ENCODE results near the gene NECAB2.

Gene NECAB2

DNA sequence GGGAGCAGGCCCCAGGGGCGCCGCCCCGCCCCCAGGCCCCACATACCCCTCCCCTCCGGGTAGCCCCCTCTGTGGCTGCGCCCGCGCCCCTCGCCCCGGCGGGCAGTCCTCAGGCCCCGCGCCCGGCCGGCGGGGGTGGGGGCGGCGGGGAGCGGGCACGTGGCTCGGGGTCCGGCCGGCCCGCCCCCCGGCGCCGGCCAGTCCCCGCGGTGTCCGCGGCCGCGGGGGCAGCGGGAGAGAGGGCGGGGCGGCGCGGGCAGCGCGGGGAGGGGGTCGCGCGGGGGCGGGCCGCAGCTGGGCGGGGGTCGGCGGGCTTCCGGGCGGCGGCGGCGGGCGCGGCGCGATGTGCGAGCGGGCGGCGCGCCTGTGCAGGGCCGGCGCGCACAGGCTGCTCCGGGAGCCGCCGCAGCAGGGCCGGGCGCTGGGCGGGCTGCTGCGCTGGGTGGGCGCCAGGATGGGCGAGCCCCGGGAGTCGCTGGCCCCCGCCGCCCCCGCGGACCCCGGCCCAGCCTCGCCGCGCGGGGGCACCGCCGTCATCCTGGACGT is 335 bp downstream of the NECAB2 start:
- no peak for DNase-seq

DNA sequence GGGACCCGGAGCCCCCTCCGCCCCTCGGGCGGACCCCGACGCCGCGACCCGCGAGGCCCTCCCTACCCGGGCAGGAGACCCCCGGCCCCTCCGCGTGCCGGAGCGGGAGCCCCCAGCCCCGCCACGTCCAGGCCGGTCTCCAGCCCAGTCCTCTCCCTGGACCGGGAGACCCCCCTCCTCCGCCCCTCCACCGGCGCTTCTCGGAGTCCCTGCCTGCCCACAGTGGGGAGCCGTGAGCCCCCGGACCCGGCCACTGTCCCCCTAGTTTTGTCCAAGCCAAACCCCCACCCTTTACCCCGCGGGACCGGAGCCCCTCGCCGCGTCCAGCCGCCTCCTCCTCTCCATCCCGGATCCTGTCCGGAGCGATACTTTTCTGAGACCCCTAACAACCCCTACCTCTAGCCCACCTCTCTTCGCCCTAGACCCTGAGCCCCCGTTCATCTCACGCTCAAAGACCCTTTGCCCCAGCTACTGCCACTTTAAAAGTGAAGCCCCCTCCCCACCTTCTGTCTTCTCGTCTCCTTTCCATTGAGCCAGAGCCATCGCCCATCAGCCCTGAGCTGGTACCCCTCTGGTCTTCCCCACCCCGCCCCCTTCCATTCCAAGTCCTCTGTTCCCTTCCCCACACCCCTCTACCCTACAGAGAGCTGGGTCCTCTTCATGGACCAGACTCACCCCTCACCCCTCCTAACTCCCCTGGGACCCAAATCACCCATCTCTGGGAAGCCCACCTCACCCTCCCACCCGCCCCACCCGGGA is 1.0 kb downstream of the NECAB2 start:
- DNase-seq = no peak

DNA sequence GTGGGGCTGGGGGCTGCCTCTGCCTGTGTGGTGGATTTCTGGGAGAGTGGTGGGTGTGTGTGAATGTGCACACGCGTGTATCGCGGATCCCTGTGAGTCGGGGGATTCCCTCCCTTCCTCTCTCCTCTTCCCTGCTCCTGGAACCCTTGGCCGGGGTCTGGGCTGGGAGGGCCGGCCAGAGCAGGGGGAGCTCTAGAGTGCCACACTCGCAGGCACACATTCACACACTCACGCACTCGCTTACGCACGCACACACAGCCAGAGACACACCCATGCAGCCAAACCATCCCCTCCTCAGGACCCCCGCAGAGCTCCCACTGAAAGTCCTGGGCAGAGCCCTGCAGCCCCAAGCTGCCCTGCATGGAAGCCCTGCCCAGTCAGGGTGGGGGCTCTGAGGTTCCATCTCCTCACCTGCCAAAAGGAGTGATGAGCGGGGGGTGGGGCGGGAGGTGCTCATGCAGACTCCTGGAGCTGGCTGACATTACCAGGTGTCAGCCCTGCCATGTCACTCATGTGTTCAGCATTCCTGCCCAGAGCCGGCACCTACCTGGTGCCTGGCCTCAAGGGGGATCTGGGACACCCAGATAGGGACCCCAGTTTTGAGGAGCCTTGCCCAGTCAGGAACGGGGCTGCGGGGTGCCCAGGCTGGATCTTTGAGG is 1.9 kb downstream of the NECAB2 start:
- DNase-seq = no peak

DNA sequence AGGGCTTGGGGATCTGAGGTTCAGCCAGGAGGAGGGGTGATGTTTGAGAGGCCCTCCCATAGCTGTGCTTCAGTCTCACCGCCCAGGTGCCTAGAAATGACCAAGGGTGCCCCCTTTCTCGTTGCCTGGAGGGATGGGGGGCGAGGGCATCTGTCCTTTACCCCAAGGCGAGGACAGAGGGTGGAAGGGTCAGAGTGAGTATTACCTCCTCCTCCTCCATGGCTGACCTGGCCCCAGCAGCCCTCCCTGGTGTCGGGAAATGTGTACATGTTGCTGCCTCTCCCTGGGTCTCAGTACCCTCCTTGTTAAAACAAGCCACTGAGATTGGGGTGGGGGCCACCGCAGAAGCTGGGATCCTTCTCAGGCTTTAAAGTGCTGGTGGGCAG is 2.4 kb downstream of the NECAB2 start:
- DNase-seq = no peak

DNA sequence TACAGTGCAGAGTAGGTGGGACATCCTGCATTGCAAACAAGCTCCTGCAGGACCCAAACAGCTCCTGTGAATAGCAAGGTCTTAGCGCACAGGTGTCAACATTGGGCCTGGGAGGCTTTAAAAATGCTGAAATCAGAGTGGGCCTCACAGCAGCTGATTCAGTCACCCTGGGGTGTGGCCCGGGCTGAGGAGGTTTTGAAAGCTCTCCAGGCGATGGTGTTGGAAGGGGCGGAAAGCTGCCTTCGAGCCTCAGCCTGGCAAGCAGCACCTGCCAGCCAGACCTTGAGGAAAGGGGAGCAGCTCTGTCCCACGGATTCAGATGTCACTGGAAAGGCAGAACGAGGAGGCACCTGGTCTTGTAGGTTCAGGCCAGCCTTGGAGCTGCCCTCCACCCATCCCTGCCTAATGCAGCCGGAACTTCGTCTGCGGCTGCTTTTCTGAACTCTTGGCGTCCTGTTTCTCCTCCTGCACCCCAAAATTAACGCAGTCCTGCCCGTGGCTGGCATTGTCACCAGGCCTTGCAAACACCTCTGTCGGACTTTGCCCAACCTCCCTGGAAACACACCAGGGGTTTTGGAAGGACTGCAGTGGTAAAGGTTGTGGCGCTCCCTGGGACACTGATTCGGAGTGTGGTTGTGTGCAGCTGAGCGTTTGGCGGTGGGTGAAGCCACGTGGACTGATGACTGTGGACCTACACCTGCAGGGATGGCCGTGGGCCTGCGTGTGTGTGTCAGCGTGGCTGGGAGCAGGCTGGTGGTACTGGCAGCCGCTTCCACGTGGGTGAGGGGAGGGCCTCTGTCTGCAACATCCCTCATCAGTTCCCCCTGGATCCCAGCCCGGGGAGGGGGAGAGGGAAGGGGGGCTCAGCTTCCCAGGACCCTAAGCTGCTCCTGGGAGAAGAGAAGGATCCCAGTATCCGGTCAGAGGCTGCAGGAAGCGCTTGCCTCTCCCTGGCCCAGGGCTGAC is 3.4 kb downstream of the NECAB2 start:
- no peak for DNase-seq

DNA sequence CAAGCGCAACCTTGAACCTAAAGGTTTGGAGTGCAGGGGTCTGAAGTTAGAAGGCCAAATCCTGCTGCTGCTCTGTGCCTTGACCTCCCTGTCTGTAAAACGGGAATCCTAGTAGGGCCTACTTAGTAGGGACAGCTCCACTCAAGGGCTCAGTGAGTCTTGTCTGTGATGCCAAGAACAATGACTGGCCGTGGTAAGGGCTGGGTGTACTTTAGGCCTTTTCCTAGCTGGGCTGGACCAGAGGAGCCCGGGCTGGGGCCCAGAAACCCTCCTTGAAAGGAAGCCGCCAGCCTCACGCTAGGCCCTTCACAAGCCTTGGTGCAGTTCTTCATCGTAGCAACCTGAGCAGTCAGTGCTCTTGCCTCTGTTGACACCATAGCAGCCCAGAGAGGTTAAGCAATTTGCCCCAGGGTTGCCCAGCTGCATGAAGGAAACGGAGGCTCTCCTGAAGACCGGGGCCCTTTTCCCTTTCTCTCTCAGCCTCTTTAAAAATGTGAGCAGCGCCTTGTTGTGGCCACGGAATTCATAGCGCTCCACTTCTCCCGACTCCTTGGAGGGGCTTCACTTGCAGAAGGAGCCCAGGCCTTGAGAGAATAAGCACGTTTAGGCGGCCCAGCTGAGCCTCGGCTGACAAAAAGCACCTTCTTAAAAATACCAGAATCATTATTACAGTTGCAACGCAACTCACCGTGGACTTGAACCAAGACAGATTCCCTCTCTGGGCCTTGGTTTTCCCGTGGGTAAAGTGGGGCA is 4.4 kb downstream of the NECAB2 start:
- DNase-seq = no peak

DNA sequence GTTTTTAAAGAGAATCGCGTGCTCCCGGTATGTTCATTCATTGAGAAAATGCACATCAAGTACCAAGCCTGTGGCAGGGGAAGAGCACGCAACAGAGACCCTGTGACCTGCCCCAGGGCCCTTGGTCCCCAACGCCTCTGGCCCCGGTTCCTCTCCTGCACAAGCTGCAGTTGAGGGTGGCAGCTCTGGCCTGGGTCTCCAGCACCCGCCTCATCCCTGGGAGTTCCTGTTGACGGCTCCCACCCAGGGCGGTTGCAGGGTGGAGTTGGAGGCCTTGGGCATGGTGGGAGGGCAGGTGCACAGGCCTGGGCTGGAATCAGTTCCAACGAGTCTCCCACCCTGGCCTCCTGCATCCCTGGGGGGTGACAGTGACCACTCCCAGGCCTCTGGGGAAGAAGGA is 5.0 kb downstream of the NECAB2 start:
- no peak for DNase-seq

DNA sequence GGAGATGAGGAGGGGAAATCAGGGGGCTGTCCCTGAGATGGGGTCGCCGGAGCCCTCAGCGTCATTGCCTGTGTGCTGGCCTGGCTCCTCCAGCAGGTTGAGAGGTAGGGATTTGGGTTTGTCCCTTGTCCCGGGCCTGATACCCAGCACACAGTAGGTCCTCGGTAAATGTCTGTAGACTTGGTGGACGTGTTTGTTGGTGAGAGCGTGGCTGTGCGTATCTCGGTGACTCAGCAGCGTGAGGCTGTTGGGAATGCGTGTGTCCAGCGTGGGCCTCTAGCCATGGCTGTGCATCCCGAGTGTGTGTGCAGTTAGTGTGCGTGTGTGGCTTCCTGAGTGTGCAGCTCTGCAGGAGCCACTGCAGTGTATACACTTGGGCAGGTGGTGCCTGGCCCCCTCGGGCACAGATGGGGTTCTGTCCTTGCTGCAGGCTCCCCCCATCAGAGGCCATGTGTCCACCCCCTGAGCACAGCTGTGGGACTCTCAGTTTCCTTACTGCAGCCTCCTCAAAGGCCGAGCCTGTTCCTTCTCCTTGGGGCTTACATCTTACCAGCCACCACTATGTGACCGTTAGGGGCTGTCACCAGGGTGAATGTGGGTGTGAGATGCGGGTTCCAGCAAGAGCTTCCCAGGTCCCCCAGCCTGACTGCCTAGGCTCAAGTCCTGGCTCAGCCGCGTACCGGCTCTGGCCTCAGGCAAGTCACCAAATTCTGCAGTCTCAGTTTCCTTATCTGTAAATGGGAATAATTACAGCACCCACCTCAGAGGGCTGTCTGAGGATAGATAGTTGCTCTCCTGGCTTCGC is 5.7 kb downstream of the NECAB2 start:
- no peak for DNase-seq

DNA sequence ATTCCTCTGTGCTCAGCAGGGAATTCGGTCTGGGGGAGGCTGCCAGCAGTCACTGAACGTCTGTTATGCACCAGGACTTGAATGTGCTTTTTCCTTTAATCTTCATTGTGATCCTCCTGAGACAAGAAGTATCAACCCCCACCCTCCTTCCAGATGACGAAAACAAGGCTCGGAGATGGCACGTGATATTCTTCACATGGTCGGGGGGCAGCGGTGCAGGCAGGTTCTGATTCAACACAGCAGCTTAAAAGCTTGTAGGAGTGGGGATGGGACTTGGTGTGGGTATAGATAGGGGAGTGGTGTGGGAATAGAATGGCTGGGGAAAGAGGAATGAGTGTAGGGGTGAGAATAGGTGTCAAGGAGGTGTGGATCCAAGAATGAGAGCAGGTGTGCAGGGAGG is 6.4 kb downstream of the NECAB2 start:
- no peak for DNase-seq

DNA sequence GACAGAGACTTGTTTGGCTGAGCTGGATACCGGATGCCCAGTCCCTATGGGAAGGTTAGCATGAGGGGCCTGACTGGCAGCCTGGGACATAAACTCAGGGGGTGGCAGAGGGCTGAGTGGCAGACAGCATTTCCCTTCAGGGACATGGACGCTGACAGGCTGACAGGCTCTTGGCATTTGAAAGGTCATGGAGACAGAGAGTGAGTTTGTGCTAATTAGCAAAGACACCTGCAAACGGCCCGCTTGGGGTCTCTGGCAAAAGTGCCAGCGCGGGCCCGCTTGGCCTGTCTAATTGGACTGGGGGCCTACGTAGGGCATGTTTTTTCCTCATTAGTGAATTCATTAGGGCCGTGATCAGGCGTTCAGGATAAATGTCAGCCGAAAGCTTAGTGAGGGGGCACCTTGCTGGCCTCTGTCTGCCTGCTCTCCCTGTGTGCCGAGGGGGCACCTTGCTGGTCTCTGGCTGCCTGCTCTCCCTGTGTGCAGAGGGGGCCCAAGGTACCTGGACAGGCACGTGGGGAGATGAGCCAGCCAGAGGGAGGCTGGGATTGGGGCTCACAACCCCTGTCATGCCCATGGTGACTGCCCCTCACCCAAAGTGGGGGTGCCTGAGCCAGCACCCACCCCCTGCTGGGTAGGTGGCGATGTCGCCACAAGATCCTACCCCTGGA is 7.7 kb downstream of the NECAB2 start:
- no peak for DNase-seq

DNA sequence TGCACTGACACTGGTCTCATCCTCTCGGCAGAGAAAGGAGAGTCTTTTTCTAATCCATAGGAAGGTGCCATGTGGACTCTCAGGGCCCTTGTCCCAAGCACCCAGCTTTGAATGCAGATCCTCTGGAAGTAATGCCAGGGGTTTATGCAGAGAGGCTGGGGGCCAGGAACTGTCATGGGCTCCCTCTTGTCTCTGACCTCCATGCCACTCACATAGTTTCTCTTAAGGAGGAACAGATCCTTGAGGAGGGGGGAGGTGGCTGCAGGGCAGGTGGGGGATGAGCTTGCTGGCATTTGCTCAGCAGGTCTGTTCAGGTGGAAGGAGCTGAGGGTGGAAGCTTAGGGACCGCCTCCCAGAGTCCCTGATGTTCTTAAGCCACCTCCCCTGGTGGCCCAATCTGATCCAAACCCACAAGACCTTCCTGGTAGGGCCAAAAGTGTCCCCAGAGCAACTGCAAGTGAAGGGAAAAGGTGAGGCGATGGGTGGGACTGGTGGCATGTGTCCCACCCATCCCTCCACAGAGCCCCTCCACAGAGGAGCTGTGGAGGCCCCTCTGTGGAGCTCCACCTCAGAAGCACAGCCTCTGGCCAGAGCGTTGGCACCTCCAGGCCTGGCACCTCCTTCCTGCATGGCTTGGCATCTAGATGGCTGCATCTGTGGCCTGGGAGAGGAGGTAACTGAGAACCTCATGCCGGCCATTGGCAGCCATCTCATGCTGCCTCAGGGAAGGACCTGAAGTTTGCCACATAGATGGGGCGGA is 9.2 kb downstream of the NECAB2 start:
- DNase-seq = no peak

DNA sequence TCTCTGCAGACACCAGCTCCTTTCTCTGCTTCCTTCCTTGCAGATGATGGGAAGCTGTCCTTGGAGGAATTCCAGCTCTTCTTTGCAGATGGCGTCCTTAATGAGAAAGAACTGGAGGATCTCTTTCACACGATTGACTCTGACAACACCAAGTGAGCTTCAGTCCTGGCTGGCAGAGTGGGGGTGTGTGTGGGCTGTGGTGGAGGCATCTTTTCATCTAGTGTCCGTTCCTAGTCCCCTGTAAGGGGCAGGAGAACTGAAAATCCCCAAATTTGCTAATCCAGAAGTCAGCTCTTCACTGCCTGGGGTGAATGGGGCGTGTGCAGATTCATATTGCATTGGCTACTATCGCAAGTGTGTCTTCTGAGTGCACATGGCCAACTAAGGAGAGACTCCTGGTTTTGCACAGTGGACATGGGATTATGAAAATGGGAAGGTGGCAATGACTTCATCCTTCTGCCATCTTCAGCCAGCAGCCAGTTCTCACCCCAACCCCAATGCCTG is 10.4 kb downstream of the NECAB2 start:
- DNase-seq = no peak

DNA sequence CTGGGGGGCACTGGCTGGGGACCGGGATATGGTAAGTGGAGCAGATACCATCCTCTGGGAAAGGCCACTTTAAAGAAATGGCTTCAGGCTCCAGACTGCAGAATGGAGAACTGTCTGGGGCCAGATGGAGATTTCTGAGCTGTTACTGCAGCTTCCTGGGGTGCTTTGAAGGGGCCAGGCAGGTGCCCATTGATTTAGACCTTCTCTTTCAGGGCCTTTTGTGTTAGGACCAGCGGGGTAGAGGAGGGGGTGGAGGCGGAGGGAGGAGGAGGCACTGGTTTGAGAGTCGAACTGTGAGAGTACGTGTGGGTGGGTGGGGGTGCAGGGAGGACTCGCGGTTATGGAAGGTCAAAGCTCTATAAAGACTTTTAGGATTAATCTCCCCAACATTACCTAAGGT is 11.4 kb downstream of the NECAB2 start:
- no peak for DNase-seq

DNA sequence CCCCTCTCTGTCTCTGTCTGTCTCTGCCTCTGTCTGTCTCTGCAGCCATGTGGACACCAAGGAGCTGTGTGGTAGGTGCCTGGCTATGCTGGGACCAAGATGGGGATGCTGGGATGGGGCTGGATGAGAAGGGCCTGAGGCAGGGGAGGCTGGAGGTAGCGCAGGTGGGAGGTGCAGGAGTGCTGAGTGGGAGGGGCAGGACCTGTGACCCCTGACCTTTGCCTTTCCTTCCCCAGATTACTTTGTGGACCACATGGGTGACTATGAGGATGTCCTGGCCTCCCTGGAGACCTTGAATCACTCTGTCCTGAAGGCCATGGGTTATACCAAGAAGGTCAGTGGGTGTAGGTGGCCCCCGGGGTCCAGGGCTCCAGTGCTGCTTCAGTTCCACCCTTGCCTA is 12.8 kb downstream of the NECAB2 start:
- DNase-seq = no peak

DNA sequence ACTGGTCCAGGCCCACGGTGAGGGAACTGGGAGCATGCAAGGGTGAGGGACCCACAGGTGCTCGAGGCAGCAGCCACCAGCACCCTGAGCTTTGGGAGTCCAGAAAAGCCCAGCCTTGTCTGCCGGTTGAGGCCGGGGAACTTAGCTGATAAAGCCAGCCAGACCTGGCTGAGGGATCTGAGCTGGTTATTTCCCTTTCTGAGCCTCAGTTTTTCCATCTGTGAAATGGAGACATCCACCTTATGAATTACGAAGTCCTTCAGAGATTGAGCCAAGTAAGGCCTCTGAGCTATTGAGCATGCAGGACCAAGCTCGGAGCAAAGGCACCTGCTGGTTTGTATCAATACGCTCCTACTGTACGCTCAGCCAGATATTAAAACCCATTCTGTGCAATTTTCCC is 13.8 kb downstream of the NECAB2 start:
- DNase-seq = no peak

DNA sequence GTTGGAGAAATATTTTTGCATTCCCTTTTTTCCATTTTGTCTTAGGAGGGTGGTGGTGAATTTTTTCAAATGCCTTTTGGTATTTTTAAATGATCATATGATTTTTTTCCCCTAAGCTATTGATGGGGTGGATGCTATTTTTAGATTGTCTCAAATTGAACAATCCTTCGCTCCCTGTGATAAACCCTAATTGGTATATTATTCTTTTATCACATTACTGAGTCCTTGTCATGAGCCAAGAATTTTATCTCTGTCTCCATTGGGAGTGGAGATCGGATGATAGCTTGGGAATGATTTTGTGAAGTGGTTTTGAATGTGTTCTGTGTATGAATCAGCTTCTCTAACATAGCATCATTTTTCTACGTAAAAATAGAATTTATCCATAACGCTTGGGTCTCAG is 15.4 kb downstream of the NECAB2 start:
- no peak for DNase-seq

DNA sequence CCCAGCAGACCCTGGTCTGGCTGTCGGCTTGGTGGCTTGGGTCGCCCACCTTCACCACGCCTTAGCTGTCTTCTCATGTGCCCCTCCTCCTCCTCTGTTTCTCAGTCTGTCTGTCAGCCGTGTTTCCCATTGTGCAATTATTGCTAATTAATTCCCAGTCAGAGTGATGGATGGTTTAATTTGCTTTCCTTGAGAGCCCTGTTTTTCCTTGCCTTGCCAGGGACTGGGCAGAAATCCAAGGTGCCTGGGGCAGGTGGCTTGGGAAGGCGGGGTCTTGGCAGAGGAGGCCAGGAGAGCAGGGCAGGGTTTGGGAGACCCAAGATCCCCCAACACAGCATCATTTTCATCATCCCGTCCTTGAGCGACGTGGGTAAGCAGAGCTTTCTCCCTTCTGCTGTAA is 21.3 kb downstream of the NECAB2 start:
- DNase-seq = no peak

DNA sequence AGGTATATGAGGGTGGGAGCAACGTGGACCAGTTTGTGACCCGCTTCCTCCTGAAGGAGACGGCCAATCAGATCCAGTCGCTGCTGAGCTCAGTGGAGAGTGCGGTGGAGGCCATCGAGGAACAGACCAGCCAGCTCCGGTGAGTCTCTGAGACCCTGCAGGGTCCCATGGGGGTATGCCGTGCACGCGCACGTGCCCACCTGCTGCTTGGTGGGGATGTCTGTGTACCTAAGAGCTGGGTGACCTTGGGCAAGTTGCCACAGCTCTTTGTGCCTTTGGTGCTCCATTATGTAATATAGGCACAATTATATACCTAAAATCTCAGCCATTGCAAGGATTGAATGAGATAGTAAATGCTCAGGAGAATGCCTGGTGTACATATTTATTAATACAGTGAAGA is 22.4 kb downstream of the NECAB2 start:
- DNase-seq = no peak

DNA sequence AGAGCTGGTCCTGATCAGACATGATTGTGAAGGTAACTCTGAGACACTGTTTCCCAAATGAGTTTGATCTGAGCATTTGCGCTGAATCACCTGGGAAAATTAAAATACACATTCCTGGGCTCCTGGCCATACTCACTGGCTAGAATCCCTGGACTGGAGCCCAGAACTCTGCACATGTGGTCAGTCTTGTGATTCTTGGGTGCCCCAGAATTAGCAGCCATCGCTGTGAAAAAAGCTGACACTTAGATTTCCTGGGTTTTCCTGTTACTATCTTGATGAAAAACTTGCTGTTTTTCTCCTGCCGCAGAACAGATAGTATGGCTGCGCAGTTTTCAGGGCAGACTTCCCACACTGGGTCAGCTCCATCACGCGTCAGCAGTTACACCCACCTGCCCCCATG is 24.6 kb downstream of the NECAB2 start:
- DNase-seq = no peak

DNA sequence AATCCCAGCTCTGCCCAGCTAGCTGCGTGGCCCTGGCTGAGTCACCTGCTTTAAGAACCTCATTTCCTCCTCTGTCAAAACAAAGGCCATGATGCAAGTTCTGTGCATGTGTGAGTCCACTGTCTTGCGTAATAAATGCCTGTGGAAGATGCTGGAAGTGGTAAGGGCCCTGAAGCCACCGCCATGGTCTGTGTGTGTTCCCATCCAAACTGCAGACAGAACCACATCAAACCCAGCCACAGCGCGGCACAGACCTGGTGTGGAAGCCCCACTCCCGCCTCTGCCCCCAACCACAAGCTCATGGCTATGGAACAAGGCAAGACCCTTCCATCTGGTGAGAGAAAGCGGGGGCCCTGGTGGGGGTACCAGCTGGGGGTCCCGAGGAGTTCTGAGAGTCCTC is 26.0 kb downstream of the NECAB2 start:
- no peak for DNase-seq

All from activated T-cell treated with anti-CD3 and anti-CD28 coated beads for 4 hours (primary cell).